GM23248 (cell line): ENCODE data around the gene OR56B4. TPM values are rescaled to one million over a fixed set of nuclear protein-coding genes. Genes with fewer than 3 reads are reported as not detected.

Experiments used
- DNase-seq: peaks from one replicate; pipeline ENCODE4 v3.0.0-alpha.2; 2015
- H2AFZ ChIP-seq: fragments of 200-600 bp; sonication (generic); 2 replicates; pipeline ENCODE4 v1.6.1; 2016; ENCODE audit warnings: antibody characterized with exemption
- H3F3A ChIP-seq: fragments of 200-600 bp; sonication (generic); 2 replicates; pipeline ENCODE4 v1.6.1; 2016; ENCODE audit warnings: mild to moderate bottlenecking, antibody characterized with exemption, mixed run types; ENCODE audit not compliant: insufficient read depth
- H3K27ac ChIP-seq: fragments of 200-600 bp; sonication (generic); 2 replicates; pipeline ENCODE4 v1.5.1; 2016; ENCODE audit warnings: mild to moderate bottlenecking
- H3K27me3 ChIP-seq: fragments of 200-600 bp; sonication (generic); replicated peaks from 2 replicates; pipeline ENCODE4 v1.6.1; 2016; ENCODE audit warnings: mild to moderate bottlenecking; ENCODE audit not compliant: insufficient read depth
- H3K36me3 ChIP-seq: fragments of 200-600 bp; sonication (generic); 2 replicates; pipeline ENCODE4 v1.6.1; 2016; ENCODE audit warnings: low read depth, mild to moderate bottlenecking
- H3K4me1 ChIP-seq: fragments of 200-600 bp; sonication (generic); 2 replicates; pipeline ENCODE4 v1.6.1; 2016; ENCODE audit warnings: mild to moderate bottlenecking; ENCODE audit not compliant: insufficient read depth
- H3K4me2 ChIP-seq: fragments of 200-600 bp; sonication (generic); one replicate; pipeline ENCODE4 v1.6.1; 2016; ENCODE audit warnings: mild to moderate bottlenecking; ENCODE audit not compliant: unreplicated experiment
- H3K4me3 ChIP-seq: fragments of 200-600 bp; sonication (generic); 2 replicates; pipeline ENCODE4 v1.5.1; 2016; ENCODE audit warnings: mild to moderate bottlenecking
- H3K79me2 ChIP-seq: fragments of 200-600 bp; sonication (generic); 2 replicates; pipeline ENCODE4 v1.6.1; 2016; ENCODE audit warnings: mild to moderate bottlenecking; ENCODE audit not compliant: insufficient read depth
- H3K9ac ChIP-seq: fragments of 200-600 bp; sonication (generic); 2 replicates; pipeline ENCODE4 v1.6.1; 2016; ENCODE audit warnings: mild to moderate bottlenecking
- H3K9me2 ChIP-seq: fragments of 200-600 bp; sonication (generic); 2 replicates; pipeline ENCODE4 v1.6.1; 2016; ENCODE audit warnings: mixed run types, mild to moderate bottlenecking, moderate library complexity; ENCODE audit not compliant: insufficient read depth
- H3K9me3 ChIP-seq: fragments of 200-600 bp; sonication (generic); one replicate; pipeline ENCODE4 v1.6.1; 2017; ENCODE audit warnings: low read depth
- H4K20me1 ChIP-seq: fragments of 200-600 bp; sonication (generic); 2 replicates; pipeline ENCODE4 v1.6.0; 2016; ENCODE audit not compliant: insufficient read depth
- EZH2 ChIP-seq: fragments of 200-600 bp; sonication (generic); IDR thresholded peaks from 2 replicates; pipeline ENCODE4 v1.6.1; 2018; ENCODE audit warnings: antibody characterized with exemption, mild to moderate bottlenecking; ENCODE audit not compliant: insufficient read depth, poor library complexity, severe bottlenecking
- EZH2phosphoT487 ChIP-seq: fragments of 200-600 bp; sonication (generic); IDR thresholded peaks from 2 replicates; pipeline ENCODE4 v1.6.1; 2018; ENCODE audit warnings: antibody characterized with exemption, moderate library complexity, mild to moderate bottlenecking, low read depth; ENCODE audit not compliant: insufficient read depth
- WGBS, 2 experiments: methylation state at CpG; one replicate each; pipeline ENCODE4 v1.1.6; 2015 to 2017; ENCODE audit warnings: low lambda C conversion rate in 2 of 2, low coverage in 1 of 2; ENCODE audit errors: missing lambda C conversion rate in 2 of 2; 5-methylcytosine and 5-hydroxymethylcytosine counted together
- in situ Hi-C: fragments of 300-500 bp; cut with MboI; formaldehyde crosslinking; loops from 2 replicates; pipeline ENCODE4 v1.15.0; 2020
- polyA plus RNA-seq: library from polyadenylated mRNA; unstranded; fragments of >200 nt; fragmentation: Nextera tagmentation; extraction: Ambion mirVana; gene quantifications from 2 replicates; pipeline ENCODE4 v1.2.1, GENCODE V29; 2016
- total RNA-seq: library from RNA; depleted of rRNA; stranded (reverse); fragments of >200 nt; shearing (Covaris generic); gene quantifications from 2 replicates; pipeline ENCODE4 v1.2.3, GENCODE V29; 2014

Gene OR56B4
- total and polyA plus RNA-seq, 2 experiments from 2014 or later: not detected

DNA sequence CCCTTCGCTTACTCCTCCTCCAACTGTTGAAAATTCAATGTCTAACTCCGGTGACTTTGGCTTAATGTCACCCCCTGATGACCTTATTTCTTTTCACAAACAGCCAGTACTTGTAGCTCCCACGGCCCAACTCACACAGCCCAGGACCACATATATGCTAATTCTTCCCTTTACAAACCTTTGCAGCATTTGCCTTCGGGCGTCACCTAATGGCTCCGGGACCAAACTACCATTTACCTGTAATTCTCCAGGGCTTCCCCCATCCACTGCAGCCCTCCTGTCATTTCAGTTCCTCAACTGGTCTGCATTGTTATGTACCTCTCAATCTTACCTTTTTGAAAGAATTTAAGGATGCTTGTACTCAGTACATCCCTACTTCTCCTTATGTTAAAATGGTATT, 29.8 kb upstream of the OR56B4 start:
- Histone ChIP-seq H3K9me2 (no peaks in the 10 kb centered on the region), H4K20me1 (no peaks in the 10 kb centered on the region), H2AFZ (no peak overlapping the region), H3K4me3 (no peak overlapping the region), H3K36me3 (no peaks in the 10 kb centered on the region), H3K9me3 (no peaks in the 10 kb centered on the region), H3F3A (no peaks in the 10 kb centered on the region), H3K27me3 (no peaks in the 10 kb centered on the region), H3K9ac (no peak overlapping the region), H3K4me2 (no peak overlapping the region), H3K4me1 (no peaks in the 10 kb centered on the region), H3K27ac (no peak overlapping the region), H3K79me2 (no peaks in the 10 kb centered on the region)
- 45 to 50% methylated on average over 6 of the region's 6 CpGs for WGBS, 2 experiments
- in situ Hi-C loops: no loop called here
- TF ChIP-seq EZH2: no peak
- no peak for TF ChIP-seq EZH2phosphoT487
- DNase-seq: no peak

DNA sequence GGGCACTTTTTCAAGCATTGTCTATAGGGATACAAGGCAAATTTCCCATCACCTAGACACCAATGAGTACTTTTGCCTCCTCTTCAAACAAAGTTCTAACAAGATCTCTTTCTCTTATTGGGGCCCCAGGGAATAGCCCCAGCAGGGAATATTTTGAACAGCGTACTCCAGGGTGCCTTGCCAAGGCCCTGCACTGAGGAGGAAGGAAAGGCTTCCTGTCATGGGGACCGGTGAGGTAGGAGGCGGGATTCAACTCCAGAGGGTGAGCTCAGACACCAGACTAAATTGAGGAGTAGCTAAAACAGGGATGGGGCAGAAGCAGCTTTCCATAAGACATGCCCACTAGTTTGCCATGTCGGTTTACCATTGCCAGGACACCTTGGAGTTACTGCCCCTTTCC, 28.0 kb upstream of the OR56B4 start:
- in situ Hi-C loops: no loop called here
- Histone ChIP-seq H3K9me3 (no peaks in the 10 kb centered on the region), H3K9ac (no peak overlapping the region), H3K4me1 (no peaks in the 10 kb centered on the region), H2AFZ (no peak overlapping the region), H3K27ac (no peak overlapping the region), H3K36me3 (no peaks in the 10 kb centered on the region), H3K79me2 (no peaks in the 10 kb centered on the region), H3K9me2 (no peaks in the 10 kb centered on the region), H4K20me1 (no peaks in the 10 kb centered on the region), H3K27me3 (no peaks in the 10 kb centered on the region), H3K4me3 (no peak overlapping the region), H3F3A (no peaks in the 10 kb centered on the region), H3K4me2 (no peak overlapping the region)
- DNase-seq: no peak
- TF ChIP-seq EZH2 (no peak), EZH2phosphoT487 (no peak)
- 5 to 9% methylated on average over 4 of the region's 4 CpGs for WGBS, 2 experiments

DNA sequence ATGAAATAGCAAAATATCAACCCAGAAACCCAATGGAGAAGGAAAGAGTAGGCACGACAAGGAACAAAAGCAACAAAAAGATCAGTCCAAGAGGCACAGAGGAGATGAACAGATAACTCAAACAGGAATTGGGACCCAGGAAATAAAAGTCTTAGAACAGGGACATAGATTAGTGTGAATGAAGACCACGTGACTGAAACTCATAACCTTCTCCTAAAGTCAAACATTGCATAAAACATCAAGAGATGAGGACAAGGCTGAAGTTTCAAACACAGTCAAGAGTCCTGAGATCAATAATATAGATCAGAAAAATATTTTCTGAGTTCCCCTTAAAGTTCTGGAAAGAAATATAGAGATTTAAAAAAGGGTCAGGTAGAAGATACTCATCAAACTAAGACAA, 24.4 kb upstream of the OR56B4 start:
- H3K4me1 ChIP-seq: no peaks in the 10 kb centered on the region
- WGBS, 2 experiments: 5 to 12% methylated on average over 2 of the region's 2 CpGs
- in situ Hi-C loops: no loop called here

DNA sequence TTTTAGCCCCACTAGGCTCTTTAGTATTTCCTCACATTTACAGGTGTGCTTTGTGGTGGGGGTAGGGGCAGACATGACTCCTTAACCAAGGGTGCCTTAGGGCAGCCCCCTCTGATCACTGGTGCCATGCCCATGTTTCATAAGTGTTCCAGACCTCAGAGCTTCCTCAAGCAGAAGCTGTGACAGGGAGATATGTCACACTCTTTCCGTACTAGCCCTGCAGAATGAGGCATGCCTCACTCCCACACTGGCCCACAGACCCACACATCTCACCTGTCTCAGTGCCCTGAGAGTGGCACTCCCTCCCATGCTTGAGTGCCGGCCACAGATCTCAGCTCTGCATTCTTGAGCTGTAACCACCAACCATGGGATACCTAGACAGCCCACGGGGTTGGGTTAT, 22.9 kb upstream of the OR56B4 start:
- no peak for DNase-seq
- Histone ChIP-seq H3K4me3 (no peak overlapping the region), H3K4me1 (no peaks in the 10 kb centered on the region), H3K9ac (no peak overlapping the region), H3K9me3 (no peaks in the 10 kb centered on the region), H3K27me3 (no peaks in the 10 kb centered on the region), H3K27ac (no peak overlapping the region), H2AFZ (no peak overlapping the region), H3K9me2 (no peaks in the 10 kb centered on the region; the same call in 1 of the 2 replicates), H4K20me1 (no peaks in the 10 kb centered on the region), H3K79me2 (no peaks in the 10 kb centered on the region), H3F3A (no peaks in the 10 kb centered on the region), H3K4me2 (no peak overlapping the region), H3K36me3 (no peaks in the 10 kb centered on the region)
- in situ Hi-C loops: no loop called here
- 5 to 19% methylated on average over 3 of the region's 3 CpGs for WGBS, 2 experiments
- TF ChIP-seq EZH2: no peak
- TF ChIP-seq EZH2phosphoT487: no peak

More for the DNA sequence above, 24.4 kb upstream of the OR56B4 start:
- no peak overlapping the region for H3K27ac ChIP-seq
- H3K4me3 ChIP-seq: no peak overlapping the region
- no peaks in the 10 kb centered on the region for H4K20me1 ChIP-seq
- H3K9me2 ChIP-seq: no peaks in the 10 kb centered on the region; the same call in 1 of the 2 replicates
- H3K27me3 ChIP-seq: no peaks in the 10 kb centered on the region
- no peaks in the 10 kb centered on the region for H3F3A ChIP-seq
- no peak overlapping the region for H2AFZ ChIP-seq
- TF ChIP-seq EZH2 (no peak), EZH2phosphoT487 (no peak)
- no peak for DNase-seq
- H3K79me2 ChIP-seq: no peaks in the 10 kb centered on the region
- no peak overlapping the region for H3K9ac ChIP-seq
- no peaks in the 10 kb centered on the region for H3K9me3 ChIP-seq
- no peaks in the 10 kb centered on the region for H3K36me3 ChIP-seq
- no peak overlapping the region for H3K4me2 ChIP-seq

DNA sequence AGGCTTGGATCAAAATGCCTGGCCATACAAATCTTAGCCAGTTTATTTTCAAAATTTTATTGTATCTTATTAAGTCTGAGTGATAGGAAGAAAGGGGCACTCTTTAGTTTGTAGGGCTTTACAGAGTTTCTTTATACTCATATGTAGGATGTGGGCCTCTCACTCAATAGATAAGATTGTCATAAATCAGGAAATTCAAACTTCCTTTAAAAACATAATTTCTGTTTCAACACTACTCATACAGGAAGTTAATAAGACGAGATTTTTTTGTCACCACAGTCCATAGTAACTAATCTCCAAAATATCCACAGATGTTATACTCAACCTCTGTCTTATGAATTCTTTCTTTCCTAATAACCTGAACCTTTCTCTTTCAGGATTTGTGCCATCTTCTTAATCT, 13.3 kb upstream of the OR56B4 start:
- in situ Hi-C loops: no loop called here
- Histone ChIP-seq H3K4me1 (no peaks in the 10 kb centered on the region), H3K4me2 (no peak overlapping the region), H3K9ac (no peak overlapping the region), H3F3A (no peaks in the 10 kb centered on the region), H4K20me1 (no peaks in the 10 kb centered on the region), H3K79me2 (no peaks in the 10 kb centered on the region), H3K36me3 (no peaks in the 10 kb centered on the region), H3K9me3 (no peaks in the 10 kb centered on the region), H3K27ac (no peak overlapping the region), H3K4me3 (no peak overlapping the region), H3K9me2 (no peaks in the 10 kb centered on the region), H2AFZ (no peak overlapping the region), H3K27me3 (no peaks in the 10 kb centered on the region)
- no peak for DNase-seq
- WGBS, 2 experiments: 0% methylated on average over 1 of the region's 1 CpG
- TF ChIP-seq EZH2phosphoT487 (no peak), EZH2 (no peak)
